ENCODE data around the gene PHYHD1.
A peak's percentile ranks its signal among the peaks of the same experiment; 100 is the strongest.
"Not testable (repeated sequence)": the region's sequence is repeated elsewhere in the genome, so short reads cannot be mapped to it uniquely, and the experiment has no call there.

PHYHD1 gene

DNA sequence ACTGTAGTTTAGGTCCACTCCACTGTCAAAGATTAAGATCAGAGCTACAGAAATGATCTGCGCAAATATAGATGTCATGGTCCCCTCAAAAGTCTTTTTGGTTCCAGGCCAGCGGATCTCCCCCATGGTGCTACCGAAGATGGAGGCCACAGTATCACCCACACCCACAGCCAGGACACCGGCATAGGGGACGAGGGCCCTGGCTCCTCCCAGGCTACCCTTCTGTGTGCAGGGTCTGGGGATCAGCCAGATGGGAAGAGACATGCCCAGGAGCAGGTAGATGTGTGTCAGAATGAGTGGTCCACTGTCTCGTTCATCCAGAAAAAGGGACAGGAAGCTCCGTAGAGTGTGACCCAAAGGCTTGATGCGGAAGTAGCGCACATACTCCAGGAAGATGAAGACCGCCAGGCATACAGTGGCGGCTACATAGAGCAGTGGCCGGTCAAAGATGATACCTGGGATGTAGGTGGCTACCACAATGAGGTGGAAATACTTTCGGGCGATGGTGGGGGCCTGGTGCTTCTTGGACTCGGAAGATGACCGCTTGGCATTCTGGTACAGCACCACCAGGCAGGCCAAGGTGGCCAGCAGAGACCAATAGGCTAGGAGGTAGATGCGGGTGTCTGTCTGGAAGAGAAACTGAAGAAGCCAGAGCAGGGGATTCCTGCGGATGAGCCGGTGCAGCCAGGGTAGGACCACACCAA is 25.2 kb downstream of the PHYHD1 start:
- TF ChIP-seq, protein P1, sequence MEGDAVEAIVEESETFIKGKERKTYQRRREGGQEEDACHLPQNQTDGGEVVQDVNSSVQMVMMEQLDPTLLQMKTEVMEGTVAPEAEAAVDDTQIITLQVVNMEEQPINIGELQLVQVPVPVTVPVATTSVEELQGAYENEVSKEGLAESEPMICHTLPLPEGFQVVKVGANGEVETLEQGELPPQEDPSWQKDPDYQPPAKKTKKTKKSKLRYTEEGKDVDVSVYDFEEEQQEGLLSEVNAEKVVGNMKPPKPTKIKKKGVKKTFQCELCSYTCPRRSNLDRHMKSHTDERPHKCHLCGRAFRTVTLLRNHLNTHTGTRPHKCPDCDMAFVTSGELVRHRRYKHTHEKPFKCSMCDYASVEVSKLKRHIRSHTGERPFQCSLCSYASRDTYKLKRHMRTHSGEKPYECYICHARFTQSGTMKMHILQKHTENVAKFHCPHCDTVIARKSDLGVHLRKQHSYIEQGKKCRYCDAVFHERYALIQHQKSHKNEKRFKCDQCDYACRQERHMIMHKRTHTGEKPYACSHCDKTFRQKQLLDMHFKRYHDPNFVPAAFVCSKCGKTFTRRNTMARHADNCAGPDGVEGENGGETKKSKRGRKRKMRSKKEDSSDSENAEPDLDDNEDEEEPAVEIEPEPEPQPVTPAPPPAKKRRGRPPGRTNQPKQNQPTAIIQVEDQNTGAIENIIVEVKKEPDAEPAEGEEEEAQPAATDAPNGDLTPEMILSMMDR (IDR thresholded peaks at IDR 0.05; ENCODE audit: low read depth, low read length): no peak
- no peak for DNase-seq (ENCODE audit: low read depth)
- H3K4me3 ChIP-seq (ENCODE audit: low read depth, low read length): no peak overlapping the region

DNA sequence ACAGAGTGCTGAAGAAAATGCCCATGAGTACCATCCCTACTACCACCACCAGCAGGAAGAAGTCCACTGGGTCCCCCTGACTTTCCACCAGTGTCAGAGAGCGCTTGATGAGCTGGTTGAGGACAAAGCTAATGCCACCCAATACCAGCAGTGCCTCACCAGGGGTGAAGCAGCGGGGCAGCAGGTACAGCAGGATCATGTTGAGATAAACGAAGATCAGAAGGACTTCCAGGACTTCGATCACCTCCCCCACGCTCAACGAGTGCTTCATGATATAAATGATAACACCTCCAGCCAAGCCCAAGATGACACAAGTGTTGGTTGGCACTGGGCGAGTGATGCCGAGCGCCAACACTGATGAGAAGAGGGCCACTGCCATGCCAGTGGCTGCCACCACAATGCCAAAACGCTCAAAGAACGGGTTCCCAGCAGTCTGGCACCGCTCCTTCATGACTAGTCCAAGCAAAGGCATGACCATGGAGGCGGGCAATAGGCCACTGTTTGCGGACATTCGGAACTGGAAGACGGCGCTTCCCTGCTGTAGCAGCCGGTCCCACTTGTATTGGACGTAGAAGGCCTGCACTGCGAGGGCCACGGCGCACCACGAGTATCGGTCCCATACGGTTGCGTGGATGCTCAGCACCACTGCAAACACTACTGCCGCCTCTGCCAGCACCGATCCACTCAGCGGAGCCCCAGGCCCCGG is 25.9 kb downstream of the PHYHD1 start:
- H3K4me3 ChIP-seq (ENCODE audit: low read depth, low read length): peak overlapping the region; percentile 68
- no peak for TF ChIP-seq POLR2A (IDR thresholded peaks at IDR 0.05; ENCODE audit: extremely low read depth, insufficient read length)
- TF ChIP-seq MYC (IDR thresholded peaks at IDR 0.05; ENCODE audit: low read depth, low read length): no peak
- TF ChIP-seq, protein P1 (IDR thresholded peaks at IDR 0.05; ENCODE audit: low read depth, low read length): no peak
- TF ChIP-seq, protein P2, sequence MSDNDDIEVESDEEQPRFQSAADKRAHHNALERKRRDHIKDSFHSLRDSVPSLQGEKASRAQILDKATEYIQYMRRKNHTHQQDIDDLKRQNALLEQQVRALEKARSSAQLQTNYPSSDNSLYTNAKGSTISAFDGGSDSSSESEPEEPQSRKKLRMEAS (IDR thresholded peaks at IDR 0.05; ENCODE audit: low read depth, low read length): no peak
- no peak for DNase-seq (ENCODE audit: low read depth)

DNA sequence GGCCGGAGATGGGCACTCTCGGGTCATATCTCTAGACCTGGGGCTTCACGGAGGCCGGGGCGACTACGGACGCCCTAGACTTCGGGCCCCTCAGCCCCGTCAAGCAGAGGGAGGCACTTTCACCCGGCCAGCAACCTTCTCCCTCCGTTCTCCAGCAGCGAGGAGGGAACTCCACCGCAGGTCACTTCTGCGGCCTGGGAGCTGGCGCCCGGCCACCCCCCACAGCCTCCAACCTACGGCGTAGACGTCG is 26.4 kb downstream of the PHYHD1 start:
- peak overlapping the region; percentile 68 for H3K4me3 ChIP-seq (ENCODE audit: low read depth, low read length)
- TF ChIP-seq, protein P1 (IDR thresholded peaks at IDR 0.05; ENCODE audit: low read depth, low read length): no peak
- no peak for TF ChIP-seq POLR2A (IDR thresholded peaks at IDR 0.05; ENCODE audit: extremely low read depth, insufficient read length)
- TF ChIP-seq, protein P2 (IDR thresholded peaks at IDR 0.05; ENCODE audit: low read depth, low read length): no peak
- no peak for TF ChIP-seq MYC (IDR thresholded peaks at IDR 0.05; ENCODE audit: low read depth, low read length)
- no peak for DNase-seq (ENCODE audit: low read depth)

DNA sequence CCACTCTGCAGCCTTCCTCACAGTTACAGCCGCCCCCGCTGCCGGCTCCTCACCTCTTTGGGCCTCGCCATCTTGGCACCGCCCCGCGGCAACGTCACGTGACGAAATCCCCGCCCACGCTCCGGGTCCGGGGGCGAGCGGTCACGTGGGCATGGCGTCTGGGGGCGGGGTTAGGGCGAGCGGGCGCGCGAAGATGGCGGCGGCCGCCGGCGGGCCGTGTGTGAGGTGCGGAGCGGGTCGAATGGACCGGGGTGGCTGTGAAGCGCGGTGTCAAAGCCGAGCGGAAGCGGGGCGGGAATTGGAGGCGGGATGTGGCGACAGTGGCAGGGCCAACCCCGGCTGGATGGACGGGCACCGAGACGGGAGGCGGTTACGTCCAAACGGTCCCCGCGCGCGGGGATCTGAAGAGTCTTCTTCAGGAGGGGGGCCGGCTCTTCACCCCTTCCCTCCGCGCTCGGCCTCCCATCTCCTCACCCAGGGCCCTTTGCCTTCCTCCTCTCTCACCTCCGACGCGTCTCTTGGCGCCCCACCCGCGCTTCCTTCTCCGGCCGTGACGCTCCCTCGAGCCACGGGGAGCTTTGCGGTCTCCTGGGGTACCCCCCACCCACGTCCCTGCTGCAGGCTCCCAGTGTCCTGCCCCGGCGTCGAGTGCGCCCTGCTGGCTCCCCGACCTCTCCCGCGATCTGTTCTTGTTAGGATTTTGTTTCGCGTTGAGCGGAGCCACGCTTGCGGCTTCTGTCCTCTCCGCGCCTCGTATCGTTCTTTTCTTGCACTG is 26.9 kb downstream of the PHYHD1 start, which contains the start of the genes DOLK and NUP188:
TSS of gene DOLK (minus strand) at position 77 of the 775 bp plus-strand sequence. CDS start 300 bp downstream, outside the sequence.
TSS of gene NUP188 (plus strand) at position 173 of the 775 bp plus-strand sequence. CDS start at position 194, 21 bp downstream.
- DNase-seq (ENCODE audit: low read depth): peak; percentile 94
- H3K4me3 ChIP-seq (ENCODE audit: low read depth, low read length): peak within 1 kb of the TSS; percentile 87
- TF ChIP-seq, protein P1 (IDR thresholded peaks at IDR 0.05; ENCODE audit: low read depth, low read length): no peak
- TF ChIP-seq MYC (IDR thresholded peaks at IDR 0.05; ENCODE audit: low read depth, low read length) (peak; percentile 82), POLR2A (IDR thresholded peaks at IDR 0.05; ENCODE audit: extremely low read depth, insufficient read length) (peak; percentile 96)
- TF ChIP-seq, protein P2 (IDR thresholded peaks at IDR 0.05; ENCODE audit: low read depth, low read length): peak; percentile 98

DNA sequence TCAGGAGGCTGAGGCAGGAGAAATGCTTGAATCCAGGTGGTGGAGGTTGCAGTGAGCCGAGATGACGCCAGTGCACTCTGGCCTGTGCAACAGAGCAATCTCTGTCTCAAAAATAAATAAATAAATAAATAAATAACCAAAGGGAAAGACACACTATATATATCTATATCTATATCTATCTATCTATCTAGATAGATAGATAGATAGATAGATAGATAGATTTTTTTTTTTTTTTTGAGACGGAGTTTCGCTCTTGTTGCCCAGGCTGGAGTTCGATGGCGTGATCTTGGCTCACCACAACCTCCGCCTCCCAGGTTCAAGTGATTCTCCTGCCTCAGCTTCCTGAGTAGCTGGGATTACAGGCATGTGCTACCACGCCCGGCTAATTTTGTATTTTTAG is 40.6 kb downstream of the PHYHD1 start:
- not testable (repeated sequence) for H3K4me3 ChIP-seq (ENCODE audit: low read depth, low read length); DNase-seq (ENCODE audit: low read depth)

DNA sequence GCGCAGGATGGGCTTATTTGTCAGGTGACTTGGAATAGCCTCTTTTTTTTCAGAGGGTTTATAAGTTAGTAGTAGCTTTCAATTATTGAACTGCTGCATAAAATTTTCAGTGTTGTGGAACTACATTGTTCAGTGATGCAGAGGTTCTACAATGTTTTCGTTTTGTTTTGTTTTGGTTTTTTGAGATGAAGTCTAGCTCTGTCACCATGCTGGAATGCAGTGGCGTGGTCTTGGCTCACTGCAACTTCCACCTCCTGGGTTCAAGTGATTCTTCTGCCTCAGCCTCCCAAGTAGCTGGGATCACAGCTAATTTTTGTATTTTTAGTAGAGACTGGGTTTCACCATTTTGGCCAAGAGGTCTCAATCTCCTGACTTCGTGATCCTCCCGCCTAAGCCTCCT is 48.7 kb downstream of the PHYHD1 start:
- H3K4me3 ChIP-seq (ENCODE audit: low read depth, low read length): no peak overlapping the region
- no peak for DNase-seq (ENCODE audit: low read depth)
- TF ChIP-seq, protein P1 (IDR thresholded peaks at IDR 0.05; ENCODE audit: low read depth, low read length): no peak
- TF ChIP-seq, protein P2 (IDR thresholded peaks at IDR 0.05; ENCODE audit: low read depth, low read length): no peak
- TF ChIP-seq POLR2A (IDR thresholded peaks at IDR 0.05; ENCODE audit: extremely low read depth, insufficient read length): no peak
- TF ChIP-seq MYC (IDR thresholded peaks at IDR 0.05; ENCODE audit: low read depth, low read length): no peak

Measured in NB4 (cell line).